Measurements from ENCODE around the gene TREH.
"Not testable (repeated sequence)": the region's sequence is repeated elsewhere in the genome, so short reads cannot be mapped to it uniquely, and the experiment has no call there.

Gene TREH

DNA sequence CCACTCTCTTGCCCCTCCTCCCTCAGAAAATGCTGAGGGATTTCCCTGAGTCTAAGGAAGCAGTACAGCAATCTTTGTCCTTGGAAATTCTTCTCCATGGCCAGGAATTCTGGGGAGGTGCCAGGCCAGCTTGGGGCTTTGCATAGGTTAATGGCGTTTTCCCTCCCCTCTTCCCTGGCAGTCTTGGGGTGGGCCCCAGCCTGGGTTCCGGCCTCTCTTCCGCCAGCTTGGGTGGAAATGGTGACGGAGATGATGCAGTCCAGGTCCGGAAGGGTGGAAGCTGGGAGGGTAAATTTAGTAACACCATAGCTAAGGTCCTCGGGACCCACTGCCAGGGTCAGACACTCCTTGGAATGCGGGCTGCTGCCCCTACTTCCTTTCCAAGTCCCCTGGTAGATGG is 67.1 kb downstream of the TREH start:
- no peak for DNase-seq (ENCODE audit: low read depth in 2 of 2)

DNA sequence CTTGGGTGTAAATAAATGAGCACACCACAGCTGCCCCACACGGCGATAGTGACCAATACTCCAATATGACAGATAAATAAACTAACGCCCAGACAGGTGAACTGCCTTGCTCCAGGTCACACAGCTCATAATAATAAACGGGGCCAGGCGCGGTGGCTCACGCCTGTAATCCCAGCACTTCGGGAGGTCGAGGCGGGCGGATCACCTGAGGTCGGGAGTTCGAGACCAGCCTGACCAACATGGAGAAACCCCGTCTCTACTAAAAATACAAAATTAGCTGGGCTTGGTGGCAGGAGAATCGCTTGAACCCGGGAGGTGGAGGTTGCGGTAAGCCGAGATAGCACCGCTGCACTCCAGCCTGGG is 68.0 kb downstream of the TREH start:
- not testable (repeated sequence) for DNase-seq (ENCODE audit: low read depth in 2 of 2)

DNA sequence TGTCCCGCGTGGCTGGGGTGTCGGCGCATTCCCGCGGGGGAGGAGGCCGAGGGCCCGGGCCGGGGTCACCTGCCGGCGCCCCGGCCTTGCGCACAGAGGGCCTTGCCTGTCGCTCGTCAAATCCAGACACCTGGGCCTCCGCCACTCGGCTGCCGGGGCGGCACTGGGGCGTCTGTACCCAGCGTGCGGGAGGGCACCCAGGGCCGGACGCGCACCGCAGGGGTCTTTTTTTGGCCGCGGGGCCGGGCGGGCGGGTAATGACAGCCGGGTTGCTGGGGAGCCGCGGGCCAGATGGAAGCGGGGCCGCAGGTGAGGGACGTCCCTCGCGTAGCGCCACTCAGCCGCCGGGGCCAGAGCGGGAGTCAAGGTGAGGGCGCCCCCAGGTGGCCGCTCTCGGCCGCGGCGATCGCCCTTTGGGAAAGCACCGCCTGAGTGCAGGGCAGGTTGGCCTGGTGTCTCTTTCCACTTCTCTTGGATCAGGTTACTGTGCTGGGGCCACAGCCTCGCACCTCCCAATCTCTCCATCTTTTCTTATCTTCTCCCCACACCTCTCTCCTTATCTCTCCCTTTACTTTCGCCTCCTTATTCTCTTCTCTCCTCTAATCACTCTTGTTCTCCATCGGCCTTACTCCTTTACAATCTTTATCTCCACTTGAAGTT is 68.5 kb downstream of the TREH start:
- DNase-seq (ENCODE audit: low read depth in 2 of 2), result peak; percentile 72 to 78

DNA sequence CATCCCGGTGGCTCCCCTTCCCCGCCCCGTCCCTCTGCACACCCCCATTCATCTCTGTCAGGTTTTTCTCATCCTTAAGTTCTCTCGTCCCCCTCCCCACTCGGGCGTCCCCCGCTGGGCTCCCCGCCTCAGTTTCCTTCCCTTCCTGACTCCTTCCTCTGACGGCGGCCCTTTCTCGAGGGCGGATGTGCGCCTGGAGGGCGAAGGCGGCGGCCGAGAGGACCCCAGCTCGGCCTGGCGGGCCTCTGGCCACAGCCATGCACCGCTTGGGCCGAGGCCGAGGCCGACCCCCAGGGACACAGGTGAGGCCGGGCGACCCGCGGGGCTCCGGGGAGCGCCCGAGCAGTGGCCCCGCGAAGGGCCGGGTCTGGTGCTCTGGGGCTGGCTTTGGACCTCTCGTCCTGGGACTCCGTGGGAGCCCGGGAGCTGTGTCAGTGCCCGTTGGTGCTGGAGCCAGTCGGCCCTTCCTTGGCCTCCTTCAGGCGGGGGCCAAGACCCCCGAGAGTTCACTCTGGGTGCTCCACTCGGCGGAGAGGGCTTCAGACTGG is 69.2 kb downstream of the TREH start:
- DNase-seq (ENCODE audit: low read depth in 2 of 2), result no peak

DNA sequence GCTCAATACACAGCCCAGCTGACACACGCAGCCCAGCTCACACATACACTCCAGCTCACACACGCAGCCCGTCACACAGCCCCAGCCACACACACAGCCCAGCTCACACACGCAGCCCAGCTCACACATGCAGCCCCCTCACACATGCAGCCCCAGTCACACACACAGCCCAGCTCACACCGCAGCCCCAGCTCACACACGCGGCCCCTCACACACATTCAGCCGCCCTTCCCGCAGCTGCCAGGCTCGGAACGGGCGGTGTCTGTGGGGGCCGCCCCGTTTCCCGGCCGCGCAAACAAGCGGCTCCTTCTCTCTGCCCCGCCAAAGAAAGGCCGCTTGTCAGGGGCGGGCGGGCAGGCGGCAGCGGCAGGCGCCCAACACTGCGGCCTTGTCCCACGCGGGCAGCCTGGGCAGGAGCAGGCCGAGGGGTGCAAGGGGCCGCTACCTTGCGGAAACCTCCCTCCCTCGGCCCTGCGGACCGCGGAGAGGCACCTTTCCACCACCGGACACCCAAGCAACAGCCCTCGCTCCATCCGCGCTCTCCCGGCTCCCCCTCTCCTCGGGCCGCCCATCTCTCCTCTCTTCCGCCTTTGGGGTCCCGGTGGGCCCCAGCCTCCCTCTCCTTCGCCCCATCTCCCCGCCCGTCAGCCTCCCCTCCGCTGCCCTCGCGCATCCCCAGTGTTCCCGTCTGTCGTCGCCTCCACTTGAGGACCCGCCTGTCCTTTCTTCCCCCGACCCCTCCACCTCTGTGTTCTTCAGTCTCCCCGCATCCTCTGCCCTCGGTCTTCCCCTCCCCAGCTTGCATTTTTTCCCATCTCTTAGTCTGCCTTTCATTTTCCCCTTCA is 69.8 kb downstream of the TREH start:
- no peak for DNase-seq (ENCODE audit: low read depth in 2 of 2)

DNA sequence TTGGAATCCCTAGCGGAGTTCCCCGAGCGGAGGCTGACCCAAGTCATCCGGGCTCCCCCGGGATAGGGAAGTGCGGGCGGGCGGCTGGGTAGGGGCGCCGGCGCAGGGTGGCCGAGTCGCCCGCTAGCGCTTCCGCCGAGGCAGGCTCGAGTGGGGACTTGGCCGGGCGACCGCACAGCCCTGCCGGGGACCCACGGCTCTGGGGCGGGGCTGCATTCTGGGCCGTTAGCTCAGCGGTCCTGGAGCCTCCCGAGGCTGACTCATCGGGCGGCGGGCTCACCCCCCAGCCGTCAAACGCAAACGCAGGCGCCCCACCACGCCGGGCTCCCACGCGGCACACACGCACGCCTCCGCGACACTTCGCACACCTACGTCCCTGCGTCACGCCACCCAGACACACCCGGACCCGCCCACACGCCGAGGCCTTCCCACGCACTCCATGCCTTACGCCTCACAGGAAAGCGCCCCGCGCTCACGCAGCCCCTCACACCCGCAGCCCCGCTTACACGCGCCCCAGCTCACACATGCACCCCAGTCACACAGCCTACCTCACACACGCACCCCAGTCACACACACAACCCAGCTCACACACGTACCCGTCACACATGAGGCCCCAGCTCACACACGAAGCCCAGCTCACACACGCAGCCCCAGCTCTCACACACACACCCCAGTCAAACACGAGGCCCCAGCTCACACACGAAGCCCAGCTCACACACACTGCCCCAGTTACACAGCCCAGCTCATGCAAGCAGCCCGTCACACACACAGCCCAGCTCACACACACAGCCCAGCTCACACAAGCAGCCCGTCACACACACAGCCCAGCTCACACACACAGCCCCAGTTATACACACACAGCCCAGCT is 70.9 kb downstream of the TREH start:
- peak; percentile 69 to 81 for DNase-seq (ENCODE audit: low read depth in 2 of 2)

DNA sequence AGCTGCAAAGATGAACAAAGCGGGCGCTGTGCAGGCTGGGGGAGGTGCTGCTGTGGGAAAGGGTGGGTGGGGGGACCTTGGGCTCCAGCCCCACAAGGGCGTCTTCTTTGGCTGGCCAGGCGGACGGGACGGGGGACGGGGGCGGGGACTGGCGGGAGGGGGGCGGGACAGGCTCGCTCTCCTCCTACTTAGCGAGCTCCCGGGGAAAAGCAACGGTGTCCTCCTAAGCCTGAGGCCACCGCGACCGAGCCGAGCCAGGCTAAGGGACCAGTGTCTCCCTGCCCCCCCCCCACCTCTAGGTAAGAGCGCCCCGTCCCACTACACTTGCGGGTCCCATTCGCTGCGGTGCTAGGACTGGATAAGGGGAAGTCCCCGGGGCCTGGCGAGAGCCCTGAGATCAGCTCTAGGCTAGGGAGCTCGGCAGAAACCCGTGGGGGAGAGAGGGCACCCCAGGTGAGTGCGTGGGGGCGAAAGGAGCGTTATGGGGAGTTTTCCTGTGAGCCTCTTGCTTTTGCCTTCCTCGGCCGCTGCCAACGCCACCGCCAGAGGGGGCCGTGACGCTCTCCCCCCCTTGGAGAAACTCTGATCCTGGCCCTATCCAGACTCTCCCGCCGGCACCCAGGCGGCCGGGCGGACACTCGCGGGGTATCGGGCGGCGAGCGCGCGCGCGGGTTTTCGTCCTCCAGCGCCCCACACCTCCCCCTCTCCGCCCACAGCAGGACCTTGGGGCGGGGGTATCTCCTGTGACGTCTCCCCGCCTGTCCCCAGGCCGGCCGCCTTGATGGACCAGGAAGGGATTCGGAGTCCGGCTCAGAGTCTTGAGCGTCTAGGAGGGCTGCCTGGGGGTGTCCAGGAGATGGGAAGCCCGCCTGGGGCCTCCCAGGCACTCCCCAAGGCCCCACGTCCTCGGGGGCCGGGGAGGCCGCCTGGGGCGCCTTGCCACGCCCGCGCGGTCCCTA is 71.8 kb downstream of the TREH start, which contains the start of gene PHLDB1:
Gene PHLDB1 (plus strand): TSS at position 215 of the 959 bp plus-strand sequence. CDS start 6,222 bp downstream, outside the sequence.
- no peak for DNase-seq (ENCODE audit: low read depth in 2 of 2)
